ENCODE results near the gene NOTUM.

The NOTUM gene

DNA sequence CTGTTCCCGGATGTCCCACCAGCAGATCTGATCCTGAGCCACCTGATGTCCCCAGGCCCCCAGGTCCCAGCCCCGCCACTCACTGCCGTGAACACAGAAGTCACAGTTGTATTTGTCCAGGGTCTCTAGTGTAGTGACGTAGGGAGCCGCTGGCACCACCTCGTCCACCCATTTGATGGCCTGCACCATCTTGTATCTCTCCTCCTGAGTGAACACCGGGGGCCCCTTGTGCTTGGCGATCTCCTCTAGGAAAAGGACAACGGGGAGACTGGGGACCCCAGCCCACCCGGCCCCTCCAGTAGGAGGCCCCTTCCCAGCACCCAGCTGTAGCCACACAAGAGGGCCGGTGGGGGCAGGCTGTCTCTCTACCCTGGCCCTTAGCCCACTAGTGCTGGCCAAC, 52.2 kb downstream of the NOTUM start:
- DNase-seq, result no peak

DNA sequence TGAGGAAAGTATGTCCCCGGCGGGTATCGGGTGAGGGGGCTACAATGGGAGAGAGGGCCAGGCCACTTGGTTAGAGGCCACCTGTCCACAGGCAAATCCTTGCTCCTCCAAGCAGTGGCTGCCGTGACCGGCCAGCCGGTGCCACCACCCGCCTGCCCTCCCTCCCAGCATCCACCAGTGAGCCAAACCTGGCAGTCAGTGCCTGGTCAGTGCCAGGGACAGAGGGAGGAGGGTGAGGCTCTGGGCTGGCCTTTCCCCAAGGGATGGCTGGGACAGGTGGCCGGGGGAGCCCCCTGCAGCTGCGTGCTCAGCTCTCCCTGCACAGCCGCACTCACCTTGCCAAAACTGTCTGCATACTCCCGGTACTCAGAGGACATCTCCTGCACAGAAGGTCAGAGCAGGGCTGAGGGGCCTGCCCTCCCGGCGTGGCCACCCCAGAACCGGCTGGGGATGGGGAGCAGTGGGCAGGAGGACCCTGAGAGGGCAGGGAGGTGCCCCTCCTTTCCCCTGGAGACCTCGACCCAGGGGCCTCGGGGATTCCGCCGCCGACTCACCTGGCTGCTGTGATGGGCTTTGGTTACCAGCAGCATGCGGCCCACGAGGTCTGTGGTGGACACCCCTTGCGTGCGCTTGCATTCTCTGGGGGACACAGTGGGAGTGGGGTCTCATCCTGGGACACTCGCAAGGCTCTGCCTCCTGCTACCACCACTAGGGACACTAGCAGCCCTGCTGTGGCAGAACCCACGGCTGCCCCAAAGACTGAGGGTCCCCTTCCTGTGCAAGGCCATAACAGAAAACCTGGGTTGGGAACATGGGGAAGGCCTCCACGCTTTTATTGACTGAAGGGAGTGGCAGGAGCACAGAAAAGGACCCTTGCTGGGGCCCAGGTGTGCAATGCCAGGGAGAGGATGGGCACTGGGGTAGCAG, 53.5 kb downstream of the NOTUM start:
- no peak for DNase-seq

DNA sequence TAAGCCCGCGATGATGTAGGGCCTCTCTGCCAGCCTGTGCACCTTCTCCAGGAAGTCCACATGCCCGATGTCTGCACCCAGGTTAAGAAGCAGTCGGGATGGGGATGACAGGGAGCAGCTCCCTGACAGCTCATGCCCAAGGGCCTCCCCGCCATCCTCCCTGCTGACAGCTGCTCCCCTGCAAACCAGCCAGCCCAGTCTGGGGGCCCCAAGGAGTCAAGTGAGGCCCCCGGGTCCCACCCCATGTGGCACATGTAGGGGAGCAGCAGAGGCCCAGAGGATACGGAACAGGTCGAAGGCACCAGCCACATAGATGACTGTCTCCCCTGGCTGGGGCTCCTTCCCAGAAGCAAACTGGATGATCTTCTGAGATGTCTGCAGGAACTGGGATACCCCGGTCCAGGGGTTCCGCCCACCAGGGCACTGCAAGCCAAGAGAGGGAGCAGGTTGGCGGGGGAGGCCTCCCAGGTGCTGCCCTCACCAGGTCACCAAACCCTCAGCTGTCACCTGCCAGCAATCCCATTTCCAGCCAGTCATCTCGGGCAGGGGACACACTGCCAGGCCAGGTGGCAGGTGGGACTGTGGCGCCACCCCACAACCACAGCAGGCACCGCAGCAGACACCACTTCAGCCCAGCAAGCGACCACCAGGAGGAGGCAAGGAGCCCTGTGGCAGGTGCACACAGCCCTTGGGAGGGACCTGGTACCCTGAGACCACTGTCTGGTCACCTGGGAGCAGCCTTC, 54.3 kb downstream of the NOTUM start:
- no peak for DNase-seq

DNA sequence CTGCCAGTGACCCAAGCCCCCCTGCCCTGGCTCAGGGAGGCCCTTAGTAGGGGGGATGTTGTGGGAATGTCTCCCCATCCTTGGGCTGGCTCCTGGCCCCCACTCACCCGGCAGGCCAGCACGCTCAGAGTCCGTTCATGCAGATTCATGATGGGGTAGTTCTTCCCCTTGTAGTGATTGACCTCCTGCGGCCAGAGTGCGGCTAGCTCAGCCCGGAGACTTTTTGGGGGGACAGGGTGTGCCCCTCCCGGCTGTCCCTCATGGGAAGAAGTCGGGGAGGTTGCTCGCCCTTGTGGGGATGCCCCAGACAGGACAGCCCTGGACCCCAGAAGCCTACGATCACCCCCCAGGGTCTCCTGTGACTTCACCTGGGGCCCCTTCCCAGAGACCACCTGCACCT, 55.0 kb downstream of the NOTUM start:
- no peak for DNase-seq

DNA sequence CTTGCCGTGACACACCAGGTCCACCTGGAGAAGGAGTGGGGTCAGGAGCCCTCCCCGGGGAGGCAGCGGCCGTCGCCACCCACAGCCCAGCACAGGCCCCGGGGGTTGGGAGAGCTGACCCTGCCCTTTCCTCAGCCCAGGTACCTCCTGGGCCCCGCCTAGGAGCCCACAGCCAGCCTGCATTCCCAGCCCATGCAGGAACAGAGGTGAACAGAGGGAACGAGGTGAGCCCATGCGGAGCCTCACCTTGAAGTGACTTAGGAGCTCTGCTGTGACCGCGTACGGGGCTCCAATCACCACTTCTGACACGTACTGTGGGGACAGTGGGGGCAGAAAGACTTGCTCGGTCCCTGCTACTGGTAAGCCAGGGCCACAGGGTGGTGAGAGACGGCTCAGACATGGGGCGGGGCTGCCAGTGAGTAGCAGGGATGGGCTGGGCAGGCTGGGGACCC, 55.5 kb downstream of the NOTUM start:
- DNase-seq, result no peak

DNA sequence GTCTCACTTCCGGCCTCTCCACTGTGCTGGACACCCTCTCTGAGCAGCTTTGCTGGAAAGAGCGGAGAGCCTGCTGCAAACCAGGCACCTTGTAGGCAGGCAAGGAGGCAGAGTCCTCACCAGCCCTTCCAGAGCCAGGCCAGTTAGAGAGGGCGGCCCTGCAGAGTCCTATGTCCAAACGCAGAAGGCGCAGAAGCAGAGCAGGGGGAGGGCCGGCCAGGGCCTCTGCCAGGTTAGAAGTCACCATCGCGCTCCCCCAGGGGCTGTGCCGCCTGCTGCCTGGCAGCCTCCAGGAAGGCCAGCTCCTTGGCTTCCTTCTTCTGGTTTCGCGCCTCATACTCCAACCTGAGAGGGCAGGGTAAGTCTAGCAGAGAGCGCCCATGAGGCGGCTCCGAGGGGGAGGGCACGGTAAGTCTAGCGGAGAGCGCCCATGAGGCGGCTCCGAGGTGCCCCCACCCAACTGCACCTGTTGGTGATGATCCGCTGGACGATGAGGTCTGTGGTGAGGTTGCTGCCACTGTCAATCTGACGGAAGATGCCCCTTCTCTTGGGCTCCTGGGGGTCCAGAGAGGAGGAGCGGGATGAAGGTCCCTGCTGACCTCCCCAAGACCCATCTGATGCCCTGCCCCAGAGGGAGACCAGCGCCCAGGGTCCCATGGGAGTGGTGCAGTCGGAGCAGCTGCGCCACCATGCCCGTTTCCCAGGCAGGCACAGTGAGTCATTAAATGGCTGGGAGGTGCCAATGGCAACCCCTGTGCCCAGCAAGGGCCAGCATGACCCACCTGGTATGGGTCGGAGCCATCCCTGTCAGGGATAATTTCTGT, 56.2 kb downstream of the NOTUM start:
- DNase-seq, result no peak

DNA sequence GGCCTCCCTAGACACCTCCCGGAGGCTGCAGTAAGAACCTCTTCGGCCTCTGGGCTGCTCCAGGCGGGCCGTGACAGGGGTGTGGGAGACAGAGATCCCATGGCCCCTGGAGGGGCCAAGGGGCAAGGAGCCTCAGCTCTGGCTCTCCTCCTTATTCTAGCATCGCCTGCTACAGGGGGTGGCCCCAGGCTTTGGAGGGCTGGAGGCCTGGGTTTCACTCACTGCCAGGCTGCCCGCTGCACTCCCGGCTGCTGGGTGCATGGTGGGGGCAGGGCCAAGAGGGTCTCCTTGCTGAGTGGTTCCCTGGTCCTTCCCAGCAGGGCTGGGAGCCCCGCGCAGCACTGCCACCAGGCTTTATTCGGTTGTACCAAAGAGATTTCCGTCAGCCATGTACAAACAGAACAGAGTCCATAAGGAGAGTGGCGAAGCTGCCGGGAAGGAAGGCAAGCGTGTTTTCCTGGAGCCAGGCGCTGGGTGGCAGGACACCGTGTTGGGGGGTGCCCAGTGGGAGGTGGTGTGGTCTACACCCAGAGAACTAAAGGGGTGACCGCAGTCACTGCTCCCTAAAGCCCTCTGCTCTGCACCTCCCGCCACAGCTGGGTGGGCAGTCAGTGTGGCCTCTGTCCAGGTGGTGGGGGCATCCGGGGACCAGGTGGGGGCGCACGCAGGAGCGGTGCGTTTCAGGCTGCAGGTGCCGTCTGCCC, 56.9 kb downstream of the NOTUM start:
- DNase-seq, result no peak

DNA sequence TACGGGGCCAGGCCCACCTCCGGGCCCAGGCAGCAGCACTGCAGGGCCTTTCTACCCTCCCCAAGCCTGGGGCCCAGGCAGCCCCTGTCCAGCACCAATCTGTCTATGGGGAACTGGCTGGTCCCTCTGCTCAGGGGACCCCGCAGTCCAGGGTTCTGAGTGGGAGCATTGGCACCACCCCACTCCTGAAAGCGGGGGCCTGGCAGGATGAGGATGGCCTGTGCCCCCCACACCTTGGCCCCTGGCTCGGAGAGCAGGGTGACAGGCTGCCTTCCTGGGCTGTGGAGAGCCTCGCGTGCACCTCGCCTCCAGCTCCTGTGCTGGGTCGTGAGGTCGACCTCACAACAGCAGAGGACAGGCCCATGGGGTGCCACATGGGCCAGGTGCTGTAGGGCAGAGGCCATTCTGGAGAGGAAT, 57.6 kb downstream of the NOTUM start:
- no peak for DNase-seq

DNA sequence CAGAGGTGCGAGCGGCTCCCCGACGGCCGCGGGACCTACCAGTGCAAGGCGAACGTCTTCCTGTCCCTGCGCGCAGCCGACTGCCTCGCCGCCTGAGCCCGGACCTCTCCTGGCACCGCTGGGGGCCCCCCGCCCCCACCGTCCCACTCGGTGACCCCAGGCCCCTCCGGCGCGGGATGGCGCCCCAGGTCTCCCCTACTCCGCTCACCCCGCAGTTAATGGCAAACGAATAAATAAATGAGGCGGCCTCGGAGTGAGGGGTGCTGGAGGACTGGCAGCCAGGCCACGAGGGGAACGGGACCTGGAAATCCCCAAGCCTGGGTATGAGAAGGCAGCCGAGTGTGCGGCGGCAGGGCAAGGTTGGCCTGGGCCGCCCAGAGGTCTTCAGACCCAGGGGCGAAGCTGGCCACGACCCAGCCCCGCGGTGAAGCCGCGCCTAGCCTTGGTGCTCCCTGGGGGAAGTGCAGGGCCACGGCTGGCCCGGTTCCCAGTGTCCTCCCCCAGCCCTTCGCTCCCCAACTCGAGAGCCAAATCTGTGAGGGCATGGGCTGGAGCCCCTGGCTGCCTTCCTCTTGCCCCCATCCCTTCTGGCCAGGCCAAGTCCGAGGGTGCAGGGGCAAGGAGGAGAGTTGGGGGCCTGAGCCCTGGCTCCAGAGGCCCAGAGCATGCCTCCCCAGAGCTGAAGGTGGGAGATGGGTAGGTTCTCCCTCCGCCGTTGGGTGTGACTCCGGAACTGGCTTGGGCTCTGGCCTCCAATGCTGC, 58.2 kb downstream of the NOTUM start:
- DNase-seq, result no peak
